SK-N-SH treated with all-trans-retinoic acid at 6 μM for 48 hours (cell line): ENCODE results near the gene MSH6.

Experiments used
- ATAC-seq: fragments of 200-7000 bp; cut with Tn5 transposase; 3 replicates; pipeline ENCODE4 v1.9.1; 2020; ENCODE audit warnings: mild to moderate bottlenecking, moderate library complexity
- TOX ChIP-seq: fragments of 250-450 bp; sonication (Bioruptor Pico); IDR thresholded peaks from 2 replicates; pipeline ENCODE4 v1.8.0; 2021; ENCODE audit warnings: mild to moderate bottlenecking, moderate library complexity, borderline replicate concordance
- ZFP3 ChIP-seq: fragments of 250-450 bp; sonication (Bioruptor Pico); IDR thresholded peaks from 2 replicates; pipeline ENCODE4 v1.5.0; 2020; ENCODE audit warnings: mild to moderate bottlenecking, moderate library complexity
- TF ChIP-seq, protein P1 (sequence below): fragments of 250-450 bp; sonication (Bioruptor Pico); IDR thresholded peaks from 2 replicates; pipeline ENCODE4 v1.8.0; 2020; ENCODE audit warnings: mild to moderate bottlenecking, moderate library complexity, borderline replicate concordance
- TF ChIP-seq, protein P2 (sequence below): fragments of 250-450 bp; sonication (Bioruptor Pico); IDR thresholded peaks from 2 replicates; pipeline ENCODE4 v1.5.0; 2020; ENCODE audit warnings: mild to moderate bottlenecking, moderate library complexity

The MSH6 gene

DNA sequence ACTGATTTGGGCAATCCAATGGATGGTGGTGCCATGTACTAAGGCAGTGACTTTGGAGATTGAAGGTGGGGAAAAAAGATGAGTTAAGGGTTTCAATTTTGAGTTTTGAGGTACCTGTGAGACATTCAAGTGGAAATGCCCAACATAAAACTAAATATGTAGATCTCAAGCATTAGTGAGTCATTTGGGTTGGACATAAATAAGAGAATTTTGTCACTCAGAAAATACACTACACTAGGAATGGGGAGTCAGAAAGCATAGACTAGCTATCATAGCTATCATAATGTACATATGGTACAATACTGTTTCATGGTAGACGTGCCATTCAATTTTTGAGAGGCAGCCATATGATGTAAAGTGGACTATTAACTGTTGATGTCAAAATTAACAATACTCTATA is 67.3 kb downstream of the MSH6 start (continued):
- TF ChIP-seq, protein P1, sequence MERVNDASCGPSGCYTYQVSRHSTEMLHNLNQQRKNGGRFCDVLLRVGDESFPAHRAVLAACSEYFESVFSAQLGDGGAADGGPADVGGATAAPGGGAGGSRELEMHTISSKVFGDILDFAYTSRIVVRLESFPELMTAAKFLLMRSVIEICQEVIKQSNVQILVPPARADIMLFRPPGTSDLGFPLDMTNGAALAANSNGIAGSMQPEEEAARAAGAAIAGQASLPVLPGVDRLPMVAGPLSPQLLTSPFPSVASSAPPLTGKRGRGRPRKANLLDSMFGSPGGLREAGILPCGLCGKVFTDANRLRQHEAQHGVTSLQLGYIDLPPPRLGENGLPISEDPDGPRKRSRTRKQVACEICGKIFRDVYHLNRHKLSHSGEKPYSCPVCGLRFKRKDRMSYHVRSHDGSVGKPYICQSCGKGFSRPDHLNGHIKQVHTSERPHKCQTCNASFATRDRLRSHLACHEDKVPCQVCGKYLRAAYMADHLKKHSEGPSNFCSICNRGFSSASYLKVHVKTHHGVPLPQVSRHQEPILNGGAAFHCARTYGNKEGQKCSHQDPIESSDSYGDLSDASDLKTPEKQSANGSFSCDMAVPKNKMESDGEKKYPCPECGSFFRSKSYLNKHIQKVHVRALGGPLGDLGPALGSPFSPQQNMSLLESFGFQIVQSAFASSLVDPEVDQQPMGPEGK (CRISPR knock-in tag), result no peak
- TF ChIP-seq, protein P2, sequence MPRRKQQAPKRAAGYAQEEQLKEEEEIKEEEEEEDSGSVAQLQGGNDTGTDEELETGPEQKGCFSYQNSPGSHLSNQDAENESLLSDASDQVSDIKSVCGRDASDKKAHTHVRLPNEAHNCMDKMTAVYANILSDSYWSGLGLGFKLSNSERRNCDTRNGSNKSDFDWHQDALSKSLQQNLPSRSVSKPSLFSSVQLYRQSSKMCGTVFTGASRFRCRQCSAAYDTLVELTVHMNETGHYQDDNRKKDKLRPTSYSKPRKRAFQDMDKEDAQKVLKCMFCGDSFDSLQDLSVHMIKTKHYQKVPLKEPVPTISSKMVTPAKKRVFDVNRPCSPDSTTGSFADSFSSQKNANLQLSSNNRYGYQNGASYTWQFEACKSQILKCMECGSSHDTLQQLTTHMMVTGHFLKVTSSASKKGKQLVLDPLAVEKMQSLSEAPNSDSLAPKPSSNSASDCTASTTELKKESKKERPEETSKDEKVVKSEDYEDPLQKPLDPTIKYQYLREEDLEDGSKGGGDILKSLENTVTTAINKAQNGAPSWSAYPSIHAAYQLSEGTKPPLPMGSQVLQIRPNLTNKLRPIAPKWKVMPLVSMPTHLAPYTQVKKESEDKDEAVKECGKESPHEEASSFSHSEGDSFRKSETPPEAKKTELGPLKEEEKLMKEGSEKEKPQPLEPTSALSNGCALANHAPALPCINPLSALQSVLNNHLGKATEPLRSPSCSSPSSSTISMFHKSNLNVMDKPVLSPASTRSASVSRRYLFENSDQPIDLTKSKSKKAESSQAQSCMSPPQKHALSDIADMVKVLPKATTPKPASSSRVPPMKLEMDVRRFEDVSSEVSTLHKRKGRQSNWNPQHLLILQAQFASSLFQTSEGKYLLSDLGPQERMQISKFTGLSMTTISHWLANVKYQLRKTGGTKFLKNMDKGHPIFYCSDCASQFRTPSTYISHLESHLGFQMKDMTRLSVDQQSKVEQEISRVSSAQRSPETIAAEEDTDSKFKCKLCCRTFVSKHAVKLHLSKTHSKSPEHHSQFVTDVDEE, result no peak
- no peak for TF ChIP-seq ZFP3
- TF ChIP-seq TOX, result no peak

DNA sequence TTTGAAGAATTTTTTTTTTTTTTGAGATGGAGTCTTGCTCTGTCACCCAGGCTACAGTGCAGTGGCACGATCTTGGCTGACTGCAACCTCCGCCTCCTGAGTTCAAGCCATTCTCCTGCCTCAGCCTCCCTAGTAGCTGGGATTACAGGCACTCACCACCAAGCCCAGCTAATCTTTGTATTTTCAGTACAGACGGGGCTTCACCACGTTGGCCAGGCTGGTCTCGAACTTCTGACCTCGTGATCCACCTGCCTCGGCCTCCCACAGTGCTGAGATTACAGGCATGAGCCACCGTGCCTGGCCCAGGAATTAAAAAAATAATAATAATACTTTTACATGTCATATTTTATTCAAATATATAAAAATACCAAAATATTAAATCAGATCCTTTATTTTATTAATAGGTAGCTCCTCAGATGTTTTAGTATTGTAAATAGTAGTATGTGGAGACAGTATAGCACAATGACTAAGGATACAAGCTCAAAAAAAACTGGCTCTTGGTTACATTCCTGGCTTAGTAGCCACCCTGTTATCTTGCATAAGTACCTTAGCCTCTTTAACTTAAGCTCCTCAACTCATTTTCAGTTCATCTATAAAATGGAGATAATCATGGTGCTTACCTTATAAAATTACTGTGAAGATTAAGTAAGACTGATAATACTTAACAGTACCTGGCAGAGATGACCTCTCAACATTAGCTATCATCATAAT is 70.3 kb downstream of the MSH6 start:
- 0 out of 3 replicates have a peak, but pooled peaks have one; percentile 35 for ATAC-seq
